Inferior parietal cortex (tissue), 1 donor: ENCODE data around the gene WWOX.

Experiments
- DNase-seq: peaks from one replicate; pipeline ENCODE4 v3.0.0-alpha.2; 2016; ENCODE audit errors: extremely low spot score

WWOX gene

GRCh38 chr16:78269256-78269655 is 169.8 kb downstream of the WWOX start:
- DNase-seq = no peak

- no peak for DNase-seq
These were observed 172.5 kb downstream of the WWOX start for GRCh38 chr16:78271981-78272380.

GRCh38 chr16:78274771-78275170 is 175.3 kb downstream of the WWOX start:
- DNase-seq = no peak

- DNase-seq = no peak
These were observed 176.0 kb downstream of the WWOX start for GRCh38 chr16:78275420-78275819.

- DNase-seq = no peak
These were observed 178.0 kb downstream of the WWOX start for GRCh38 chr16:78277321-78278055.

- DNase-seq = no peak
These were observed 178.6 kb downstream of the WWOX start for GRCh38 chr16:78278056-78278450.

- no peak for DNase-seq
These were observed 181.7 kb downstream of the WWOX start for GRCh38 chr16:78281115-78281514.

GRCh38 chr16:78283548-78284251 is 184.2 kb downstream of the WWOX start:
- no peak for DNase-seq

- no peak for DNase-seq
These were observed 184.9 kb downstream of the WWOX start for GRCh38 chr16:78284326-78284725.

GRCh38 chr16:78284957-78285434 is 185.5 kb downstream of the WWOX start:
- DNase-seq = no peak

- no peak for DNase-seq
These were observed 186.0 kb downstream of the WWOX start for GRCh38 chr16:78285437-78285922.

- DNase-seq = no peak
These were observed 186.6 kb downstream of the WWOX start for GRCh38 chr16:78286065-78286464.

- DNase-seq = no peak
These were observed 189.4 kb downstream of the WWOX start for GRCh38 chr16:78288888-78289287.

- DNase-seq = no peak
These were observed 189.9 kb downstream of the WWOX start for GRCh38 chr16:78289373-78289772.

- no peak for DNase-seq
These were observed 190.4 kb downstream of the WWOX start for GRCh38 chr16:78289844-78290277.

- DNase-seq = no peak
These were observed 190.9 kb downstream of the WWOX start for GRCh38 chr16:78290395-78290794.

- no peak for DNase-seq
These were observed 191.6 kb downstream of the WWOX start for GRCh38 chr16:78290872-78291591.

GRCh38 chr16:78291604-78292003 is 192.2 kb downstream of the WWOX start:
- no peak for DNase-seq

- no peak for DNase-seq
These were observed 192.8 kb downstream of the WWOX start for GRCh38 chr16:78292086-78292843.

- DNase-seq = no peak
These were observed 193.5 kb downstream of the WWOX start for GRCh38 chr16:78292844-78293380.

- DNase-seq = no peak
These were observed 195.2 kb downstream of the WWOX start for GRCh38 chr16:78294538-78295225.
